ENCODE measurements around the gene NCR2. TPM values are rescaled to one million over a fixed set of nuclear protein-coding genes. Genes with fewer than 3 reads are reported as not detected.

NCR2 gene
- total and polyA plus RNA-seq, 9 of the 15 experiments (the other 6 are each of a cell fraction or from before 2014, with no cell fraction given): not detected

- FAIRE-seq (no peak), DNase-seq (ENCODE audit: extremely low read depth in 1 of 4, low spot score in 3 of 4) (no peak), ATAC-seq (no peak)
- in situ Hi-C loops (cut with MboI): no loop called here
- H3K36me3 ChIP-seq (ENCODE audit: control insufficient read depth, insufficient read depth, low read length): no peaks in the 10 kb centered on the region
- no peak overlapping the region for H3K27ac ChIP-seq (ENCODE audit: extremely low read depth, low read depth, low read length)
- ChIA-PET POLR2A (interaction anchor here (0.9 kb wide), 1 partner anchor 9 kb away, joined by 3 read pairs; no protein-coding TSS in a partner anchor), CTCF (ENCODE audit: low intra/inter-chr PET ratio) (no interaction called here)
- H3K4me2 ChIP-seq (ENCODE audit: insufficient read depth, low read length): no peak overlapping the region
- no peaks in the 10 kb centered on the region for H3K79me2 ChIP-seq (ENCODE audit: control insufficient read depth, insufficient read depth, low read length)
- no TSS peak for BruUV-seq (replicated peaks)
- H4K20me1 ChIP-seq (replicated peaks; ENCODE audit: control insufficient read depth, insufficient read depth, low read length): no peaks in the 10 kb centered on the region
- peaks cover 2% of the 10 kb centered on the region; the same call in 1 of the 2 replicates for H3K9me3 ChIP-seq (replicated peaks; ENCODE audit: control insufficient read depth, insufficient read depth, low read depth, low read length)
- intact Hi-C loops (cut with micrococcal nuclease): no loop called here
- 0% methylated on average over 3 of the region's 3 CpGs for WGBS (ENCODE audit: insufficient coverage, low coverage, missing lambda C conversion rate)
- no peak overlapping the region for H3K9ac ChIP-seq (ENCODE audit: insufficient read depth in 1 of 2, low read depth in 2 of 2, low read length in 2 of 2)
- H3K9me1 ChIP-seq (ENCODE audit: control insufficient read depth, insufficient read depth, low read length): no peaks in the 10 kb centered on the region
- H3K4me1 ChIP-seq (replicated peaks in 1 of 2; ENCODE audit: control insufficient read depth in 2 of 2, insufficient read depth in 2 of 2, low read length in 2 of 2): no peaks in the 10 kb centered on the region
- no peak overlapping the region for H3K4me3 ChIP-seq
- H2AFZ ChIP-seq (ENCODE audit: low read depth, low read length): no peak overlapping the region
- H3K27me3 ChIP-seq (ENCODE audit: control insufficient read depth in 2 of 2, insufficient read depth in 2 of 2, low read length in 2 of 2): peaks cover 29 to 35% of the 10 kb centered on the region in 2 experiments
- TF ChIP-seq ZNF324 (CRISPR knock-in tag; IDR thresholded peaks at IDR 0.05) (no peak), STAT5B (CRISPR knock-in tag; IDR thresholded peaks at IDR 0.05) (no peak), NCOA1 (IDR thresholded peaks at IDR 0.05; ENCODE audit: low read depth) (no peak), TFAP4 (CRISPR knock-in tag; IDR thresholded peaks at IDR 0.05; ENCODE audit: borderline replicate concordance) (no peak), GABPB1 (CRISPR knock-in tag; IDR thresholded peaks at IDR 0.05) (no peak), HIVEP1 (CRISPR knock-in tag; IDR thresholded peaks at IDR 0.05) (no peak), YY1 (IDR thresholded peaks at IDR 0.05; ENCODE audit: borderline replicate concordance in 1 of 3, control insufficient read depth in 1 of 3, extremely low read depth in 1 of 3, insufficient read depth in 3 of 3, insufficient read length in 1 of 3, insufficient replicate concordance in 2 of 3, low read depth in 1 of 3, low read length in 2 of 3) (no peak), ZNF551 (CRISPR knock-in tag; IDR thresholded peaks at IDR 0.05) (no peak), STAG1 (CRISPR knock-in tag; IDR thresholded peaks at IDR 0.05; ENCODE audit: borderline replicate concordance) (no peak), ZEB2 (IDR thresholded peaks at IDR 0.05) (no peak), PTRF (tag; IDR thresholded peaks at IDR 0.05) (no peak), ZNF407 (IDR thresholded peaks at IDR 0.05; ENCODE audit: low read depth) (no peak), COPS2 (conservative IDR thresholded peaks at IDR 0.05) (no peak), SMAD2 (IDR thresholded peaks at IDR 0.05; ENCODE audit: low read depth, low read length) (no peak), MTA1 (IDR thresholded peaks at IDR 0.05; ENCODE audit: borderline replicate concordance) (no peak), HMG20B (CRISPR knock-in tag; IDR thresholded peaks at IDR 0.05) (no peak), LEF1 (IDR thresholded peaks at IDR 0.05) (no peak)
These were observed 17.9 kb downstream of the NCR2 start for GRCh38 chr6:41353333-41353732.
